GM12878 (cell line): ENCODE data around the gene GRM1. TPM values are rescaled to one million over a fixed set of nuclear protein-coding genes. Genes with fewer than 3 reads are reported as not detected.

Experiments used
- ATAC-seq: fragments of 200-7000 bp; cut with Tn5 transposase; 3 replicates; pipeline ENCODE4 v1.9.1; 2020; ENCODE audit warnings: mild to moderate bottlenecking, moderate library complexity
- BruUV-seq: library from RNA; stranded (reverse); fragments of 400-500 nt; replicated peaks from 2 replicates; lab custom pipeline; 2021; lab: Mats Ljungman, UMichigan
- CTCF ChIA-PET: fragments of 300-600 bp; sonication (Branson Sonifier 250); formaldehyde crosslinking; extraction: SDS; loops from one replicate; lab custom pipeline; 2021; ENCODE audit warnings: inconsistent platforms; lab: Yijun Ruan, JAX
- POLR2A ChIA-PET: fragments of 350-600 bp; formaldehyde crosslinking; extraction: SDS; loops from one replicate; lab custom pipeline; 2021; ENCODE audit warnings: inconsistent platforms; lab: Charles Lee
- RAD21 ChIA-PET: fragments of 300-600 bp; sonication (Branson Sonifier 250); formaldehyde crosslinking; loops from one replicate; lab custom pipeline; 2023; ENCODE audit warnings: antibody characterized with exemption; ENCODE audit not compliant: unreplicated experiment; lab: Charles Lee
- SMC1A ChIA-PET: fragments of 300-600 bp; sonication (Branson Sonifier 250); formaldehyde crosslinking; loops from one replicate; lab custom pipeline; 2023; ENCODE audit not compliant: unreplicated experiment, uncharacterized antibody; lab: Charles Lee
- DNase-seq: peaks from one replicate; pipeline ENCODE4 v3.0.0-alpha.2; 2011; ENCODE audit warnings: low read depth, low spot score
- FAIRE-seq: peaks from 3 replicates; lab custom pipeline; 2011; peaks lifted over from hg19 to GRCh38; lab: Jason Lieb, UNC
- H2AFZ ChIP-seq: 2 replicates; pipeline ENCODE4 v1.6.0; 2011; ENCODE audit warnings: low read depth, low read length, control low read depth; ENCODE audit not compliant: control insufficient read depth
- H3K27ac ChIP-seq: 2 replicates; pipeline ENCODE4 v1.5.1; 2011; ENCODE audit warnings: control low read depth; ENCODE audit not compliant: control insufficient read depth, insufficient read depth
- H3K27me3 ChIP-seq, 2 experiments: replicated peaks in 1 of 2; 2 replicates each; pipeline versions ENCODE4 v1.6.0 to v1.6.1; 2011; ENCODE audit warnings: low read length in 1 of 2; ENCODE audit not compliant: control insufficient read depth in 2 of 2, insufficient read depth in 2 of 2
- H3K36me3 ChIP-seq, 2 experiments: 2 replicates each; pipeline ENCODE4 v1.5.1; 2011; ENCODE audit warnings: low read length in 1 of 2; ENCODE audit not compliant: control insufficient read depth in 2 of 2, insufficient read depth in 2 of 2
- H3K4me1 ChIP-seq: 2 replicates; pipeline ENCODE4 v1.6.1; 2011; ENCODE audit warnings: mild to moderate bottlenecking, low read length, moderate library complexity, mixed read lengths; ENCODE audit not compliant: control insufficient read depth, insufficient read depth
- H3K4me2 ChIP-seq: 2 replicates; pipeline ENCODE4 v1.6.0; 2011; ENCODE audit warnings: control low read depth; ENCODE audit not compliant: control insufficient read depth, insufficient read depth
- H3K4me3 ChIP-seq: fragments of 200-600 bp; sonication (generic); 2 replicates; pipeline ENCODE4 v1.5.1; 2016
- H3K79me2 ChIP-seq: 2 replicates; pipeline ENCODE4 v1.6.0; 2011; ENCODE audit warnings: low read length; ENCODE audit not compliant: control insufficient read depth, insufficient read depth
- H3K9ac ChIP-seq: 2 replicates; pipeline ENCODE4 v1.8.0; 2011; ENCODE audit warnings: low read length, control low read depth, mixed read lengths; ENCODE audit not compliant: control insufficient read depth, insufficient read depth
- H3K9me3 ChIP-seq: replicated peaks from 3 replicates; pipeline ENCODE4 v1.5.1; 2011; ENCODE audit warnings: mild to moderate bottlenecking, low read length; ENCODE audit not compliant: control insufficient read depth, insufficient read depth
- H4K20me1 ChIP-seq: 2 replicates; pipeline ENCODE4 v1.6.0; 2011; ENCODE audit not compliant: control insufficient read depth, insufficient read depth
- CBX3 ChIP-seq: fragments of 200-600 bp; sonication (generic); IDR thresholded peaks from 2 replicates; pipeline ENCODE4 v1.6.1; 2016; ENCODE audit warnings: low read depth, borderline replicate concordance
- EGR1 ChIP-seq, 2 experiments: IDR thresholded peaks; 1 replicate in 1 of 2; 2 replicates in 1 of 2; pipeline ENCODE4 v1.6.1; 2011 to 2012; ENCODE audit warnings: low read depth in 2 of 2, low read length in 2 of 2, borderline replicate concordance in 1 of 2, mild to moderate bottlenecking in 1 of 2, moderate library complexity in 1 of 2
- GABPA ChIP-seq: IDR thresholded peaks from 2 replicates; pipeline ENCODE4 v1.6.1; 2014; ENCODE audit warnings: antibody characterized with exemption, low read depth, mild to moderate bottlenecking, inconsistent platforms
- HDAC6 ChIP-seq: fragments of 200-600 bp; sonication (generic); IDR thresholded peaks from one replicate; pipeline ENCODE4 v1.8.0; 2017; ENCODE audit warnings: antibody characterized with exemption; ENCODE audit not compliant: unreplicated experiment
- PKNOX1 ChIP-seq: fragments of 450-650 bp; IDR thresholded peaks from 2 replicates; pipeline ENCODE4 v1.6.1; 2016; ENCODE audit warnings: mild to moderate bottlenecking
- STAT1 ChIP-seq: fragments of 450-650 bp; conservative IDR thresholded peaks from 2 replicates; pipeline ENCODE4 v1.6.1; 2014; ENCODE audit warnings: antibody characterized with exemption, mild to moderate bottlenecking
- ZSCAN29 ChIP-seq: fragments of 450-650 bp; IDR thresholded peaks from 2 replicates; pipeline ENCODE4 v1.6.1; 2017; ENCODE audit warnings: mild to moderate bottlenecking, moderate library complexity
- WGBS: methylation state at CpG from one replicate; pipeline ENCODE4 v1.1.6; 2016; ENCODE audit warnings: low lambda C conversion rate; ENCODE audit not compliant: insufficient replicate concordance, insufficient coverage; ENCODE audit errors: missing lambda C conversion rate; 5-methylcytosine and 5-hydroxymethylcytosine counted together
- in situ Hi-C: fragments of 300-500 bp; cut with MboI; formaldehyde crosslinking; loops from 9 replicates; pipeline ENCODE4 v1.14.3; 2018; ENCODE audit warnings: mixed read lengths
- intact Hi-C: fragments of 100-400 bp; cut with micrococcal nuclease; formaldehyde crosslinking; loops from one replicate; pipeline ENCODE4 v1.14.2; 2022; ENCODE audit not compliant: unreplicated experiment
- polyA plus RNA-seq, 11 experiments: library from polyadenylated mRNA; depleted of rRNA in 4 of 11; unstranded in 6 of 11; stranded (reverse) in 5 of 11; fragments of >200 nt; fragmentation: Nextera tagmentation in 4 of 11; fragmentation: Illumina TruSeq in 1 of 11; extraction: Ambion mirVana in 4 of 11; extraction: Trizol in 1 of 11; gene quantifications; 1 replicate in 1 of 11; 2 replicates in 10 of 11; pipeline versions ENCODE4 v1.2.1 to v1.2.3, GENCODE V29; 2011 to 2016; ENCODE audit warnings: inconsistent platforms in 2 of 11, missing spikeins in 2 of 11, low read depth in 1 of 11
- total RNA-seq, 4 experiments: library from RNA; depleted of rRNA in 3 of 4; stranded (reverse); fragments of >200 nt in 3 of 4; fragmentation: Illumina TruSeq in 1 of 4; extraction: Trizol in 1 of 4; gene quantifications; 2 replicates each; pipeline versions ENCODE4 v1.2.1 to v1.2.3, GENCODE V29; 2013 to 2021
- TF ChIP-seq, protein P1 (sequence below): fragments of 450-650 bp; formaldehyde crosslinking; IDR thresholded peaks from 2 replicates; pipeline ENCODE4 v1.5.0; 2022; ENCODE audit warnings: mild to moderate bottlenecking, missing genetic modification characterization

GRM1 gene
- total and polyA plus RNA-seq, 10 of the 15 experiments (the other 5 are each of a cell fraction or from before 2014, with no cell fraction given) = 0.04 TPM; not detected in 9

DNA sequence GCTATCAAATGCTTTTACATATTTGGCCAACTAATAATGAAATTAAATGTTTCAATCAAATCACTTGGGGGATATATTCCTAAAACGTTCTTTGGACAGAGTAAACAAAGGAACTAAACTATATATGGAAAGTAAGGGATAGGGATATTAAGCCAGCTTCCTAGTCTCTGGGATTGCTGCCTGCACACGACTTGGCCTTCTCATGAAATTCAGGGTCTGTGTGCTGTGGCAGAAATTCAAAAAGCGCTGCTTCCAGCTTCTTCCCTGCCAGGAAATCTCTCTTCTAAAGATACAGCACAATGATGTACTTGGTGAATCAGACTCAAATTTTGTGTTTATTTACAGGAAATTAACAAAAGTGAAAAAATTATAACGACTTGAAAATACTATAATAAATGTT is 308.5 kb downstream of the GRM1 start (continued):
- no peak for TF ChIP-seq HDAC6
- no peak for TF ChIP-seq PKNOX1
- no peak for TF ChIP-seq EGR1 (IDR thresholded peaks at IDR 0.05; ENCODE audit: borderline replicate concordance in 1 of 2, low read depth in 2 of 2, low read length in 2 of 2)
- TF ChIP-seq, protein P1, sequence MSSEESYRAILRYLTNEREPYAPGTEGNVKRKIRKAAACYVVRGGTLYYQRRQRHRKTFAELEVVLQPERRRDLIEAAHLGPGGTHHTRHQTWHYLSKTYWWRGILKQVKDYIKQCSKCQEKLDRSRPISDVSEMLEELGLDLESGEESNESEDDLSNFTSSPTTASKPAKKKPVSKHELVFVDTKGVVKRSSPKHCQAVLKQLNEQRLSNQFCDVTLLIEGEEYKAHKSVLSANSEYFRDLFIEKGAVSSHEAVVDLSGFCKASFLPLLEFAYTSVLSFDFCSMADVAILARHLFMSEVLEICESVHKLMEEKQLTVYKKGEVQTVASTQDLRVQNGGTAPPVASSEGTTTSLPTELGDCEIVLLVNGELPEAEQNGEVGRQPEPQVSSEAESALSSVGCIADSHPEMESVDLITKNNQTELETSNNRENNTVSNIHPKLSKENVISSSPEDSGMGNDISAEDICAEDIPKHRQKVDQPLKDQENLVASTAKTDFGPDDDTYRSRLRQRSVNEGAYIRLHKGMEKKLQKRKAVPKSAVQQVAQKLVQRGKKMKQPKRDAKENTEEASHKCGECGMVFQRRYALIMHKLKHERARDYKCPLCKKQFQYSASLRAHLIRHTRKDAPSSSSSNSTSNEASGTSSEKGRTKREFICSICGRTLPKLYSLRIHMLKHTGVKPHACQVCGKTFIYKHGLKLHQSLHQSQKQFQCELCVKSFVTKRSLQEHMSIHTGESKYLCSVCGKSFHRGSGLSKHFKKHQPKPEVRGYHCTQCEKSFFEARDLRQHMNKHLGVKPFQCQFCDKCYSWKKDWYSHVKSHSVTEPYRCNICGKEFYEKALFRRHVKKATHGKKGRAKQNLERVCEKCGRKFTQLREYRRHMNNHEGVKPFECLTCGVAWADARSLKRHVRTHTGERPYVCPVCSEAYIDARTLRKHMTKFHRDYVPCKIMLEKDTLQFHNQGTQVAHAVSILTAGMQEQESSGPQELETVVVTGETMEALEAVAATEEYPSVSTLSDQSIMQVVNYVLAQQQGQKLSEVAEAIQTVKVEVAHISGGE (CRISPR knock-in tag) = no peak
- no peak for TF ChIP-seq ZSCAN29
- no peak for TF ChIP-seq GABPA
- TF ChIP-seq STAT1 = no peak

GRCh38 chr6:146339716-146340115 is 310.9 kb downstream of the GRM1 start:
- H3K27me3 ChIP-seq = no peaks in the 10 kb centered on the region
- H4K20me1 ChIP-seq = no peaks in the 10 kb centered on the region
- ChIA-PET CTCF (no interaction called here), RAD21 (no interaction called here), SMC1A (interaction anchor here (0.7 to 1.4 kb wide), 3 partner anchors 9 to 23 kb away, joined by 3 to 4 read pairs (median 4); no protein-coding TSS in a partner anchor), POLR2A (no interaction called here)
- H2AFZ ChIP-seq = no peak overlapping the region
- in situ Hi-C loops (no loop called here), intact Hi-C loops (no loop called here)
- no peak for TF ChIP-seq CBX3
- ATAC-seq (no peak), FAIRE-seq (no peak), DNase-seq (no peak)
- no peak overlapping the region for H3K27ac ChIP-seq
- no peak overlapping the region for H3K4me2 ChIP-seq
- no peaks in the 10 kb centered on the region for H3K9me3 ChIP-seq
- WGBS = 11% methylated on average over 4 of the region's 4 CpGs
- no peaks in the 10 kb centered on the region for H3K4me1 ChIP-seq
- BruUV-seq = no TSS peak
- no peak overlapping the region for H3K4me3 ChIP-seq
- H3K79me2 ChIP-seq = no peaks in the 10 kb centered on the region
- no peaks in the 10 kb centered on the region for H3K36me3 ChIP-seq
- no peak overlapping the region for H3K9ac ChIP-seq
